H9 (cell line): Measurements from ENCODE around the gene ADI1. TPM values are rescaled to one million over a fixed set of nuclear protein-coding genes. Genes with fewer than 3 reads are reported as not detected.

Experiments used
- DNase-seq: peaks from one replicate; pipeline ENCODE4 v3.0.0-alpha.2; 2017
- H2AFZ ChIP-seq: one replicate; pipeline ENCODE4 v1.6.1; 2013; ENCODE audit warnings: mild to moderate bottlenecking, low read length, control low read depth, moderate library complexity
- H2AK5ac ChIP-seq: 2 replicates; pipeline ENCODE4 v1.6.1; 2013; ENCODE audit warnings: low read length, control low read depth, mixed read lengths; ENCODE audit not compliant: insufficient read length
- H2BK120ac ChIP-seq: one replicate; pipeline ENCODE4 v1.6.1; 2013; ENCODE audit warnings: low read depth, mild to moderate bottlenecking, low read length, control low read depth, inconsistent platforms; ENCODE audit not compliant: poor library complexity, severe bottlenecking
- H2BK12ac ChIP-seq: 2 replicates; pipeline ENCODE4 v1.6.1; 2013; ENCODE audit warnings: low read length, control low read depth, mixed read lengths, low read depth; ENCODE audit not compliant: insufficient read length
- H2BK15ac ChIP-seq: 2 replicates; pipeline ENCODE4 v1.6.1; 2013; ENCODE audit warnings: low read depth, low read length, control low read depth
- H2BK20ac ChIP-seq: one replicate; pipeline ENCODE4 v1.6.1; 2013; ENCODE audit warnings: low read depth, mild to moderate bottlenecking, low read length, control low read depth, inconsistent platforms; ENCODE audit not compliant: poor library complexity, severe bottlenecking
- H2BK5ac ChIP-seq: 2 replicates; pipeline ENCODE4 v1.6.1; 2013; ENCODE audit warnings: low read length, control low read depth, mixed read lengths; ENCODE audit not compliant: insufficient read length
- H3K14ac ChIP-seq: 2 replicates; pipeline ENCODE4 v1.6.1; 2013; ENCODE audit warnings: low read length, control low read depth; ENCODE audit not compliant: insufficient read depth
- H3K18ac ChIP-seq: 2 replicates; pipeline ENCODE4 v1.6.1; 2013; ENCODE audit warnings: low read depth, mild to moderate bottlenecking, mixed read lengths, low read length, control low read depth; ENCODE audit not compliant: insufficient read length
- H3K23ac ChIP-seq: 2 replicates; pipeline ENCODE4 v1.6.1; 2013; ENCODE audit warnings: low read length, control low read depth, mixed read lengths, low read depth; ENCODE audit not compliant: insufficient read length
- H3K23me2 ChIP-seq: 2 replicates; pipeline ENCODE4 v1.6.1; 2013; ENCODE audit warnings: low read depth, mild to moderate bottlenecking, mixed read lengths, low read length, control low read depth; ENCODE audit not compliant: insufficient read length, poor library complexity, severe bottlenecking
- H3K27ac ChIP-seq: 2 replicates; pipeline ENCODE4 v1.5.1; 2013; ENCODE audit warnings: low read length, control low read depth, mixed read lengths, low read depth; ENCODE audit not compliant: insufficient read length
- H3K27me3 ChIP-seq: 2 replicates; pipeline ENCODE4 v1.6.1; 2013; ENCODE audit warnings: low read length, control low read depth, inconsistent platforms; ENCODE audit not compliant: insufficient read depth
- H3K4ac ChIP-seq: 2 replicates; pipeline ENCODE4 v1.6.1; 2013; ENCODE audit warnings: low read depth, mild to moderate bottlenecking, control low read depth, inconsistent platforms, low read length, moderate library complexity
- H3K4me1 ChIP-seq: 2 replicates; pipeline ENCODE4 v1.6.1; 2013; ENCODE audit warnings: low read length, control low read depth, inconsistent platforms; ENCODE audit not compliant: insufficient read depth
- H3K4me2 ChIP-seq: 2 replicates; pipeline ENCODE4 v1.6.1; 2013; ENCODE audit warnings: low read length, control low read depth, mixed read lengths; ENCODE audit not compliant: insufficient read length, insufficient read depth
- H3K56ac ChIP-seq: 2 replicates; pipeline ENCODE4 v1.6.1; 2013; ENCODE audit warnings: low read depth, mild to moderate bottlenecking, mixed read lengths, low read length, control low read depth; ENCODE audit not compliant: insufficient read length
- H3K79me1 ChIP-seq: 2 replicates; pipeline ENCODE4 v1.6.1; 2013; ENCODE audit warnings: low read depth, mild to moderate bottlenecking, moderate library complexity, low read length, control low read depth, inconsistent platforms; ENCODE audit not compliant: insufficient read depth, poor library complexity, severe bottlenecking
- H3K79me2 ChIP-seq: 2 replicates; pipeline ENCODE4 v1.6.1; 2013; ENCODE audit warnings: low read length, control low read depth, inconsistent platforms; ENCODE audit not compliant: insufficient read depth
- H3K9ac ChIP-seq: 2 replicates; pipeline ENCODE4 v1.6.1; 2013; ENCODE audit warnings: low read length, control low read depth, mixed read lengths; ENCODE audit not compliant: insufficient read length; ENCODE audit errors: extremely low read depth
- H3K9me3 ChIP-seq: one replicate; pipeline ENCODE4 v1.6.1; 2013; ENCODE audit warnings: low read depth, low read length, inconsistent platforms; ENCODE audit not compliant: control insufficient read depth
- H3T11ph ChIP-seq: one replicate; pipeline ENCODE4 v1.6.1; 2013; ENCODE audit warnings: mild to moderate bottlenecking, low read length, control low read depth, inconsistent platforms
- H4K20me1 ChIP-seq: one replicate; pipeline ENCODE4 v1.6.1; 2013; ENCODE audit not compliant: control insufficient read depth, insufficient read length, insufficient read depth
- H4K5ac ChIP-seq: 2 replicates; pipeline ENCODE4 v1.6.1; 2013; ENCODE audit warnings: low read depth, mild to moderate bottlenecking, mixed read lengths, low read length, control low read depth; ENCODE audit not compliant: insufficient read length
- H4K8ac ChIP-seq: replicated peaks from 2 replicates; pipeline ENCODE4 v1.6.1; 2013; ENCODE audit warnings: low read length, control low read depth, mixed read lengths, low read depth; ENCODE audit not compliant: insufficient read length
- H4K91ac ChIP-seq: 2 replicates; pipeline ENCODE4 v1.6.1; 2013; ENCODE audit warnings: low read depth, mild to moderate bottlenecking, moderate library complexity, mixed read lengths, low read length, control low read depth; ENCODE audit not compliant: insufficient read length
- H3K27ac Mint-ChIP-seq, 3 experiments: 2 replicates in 2 of 3; 3 replicates in 1 of 3; pipeline ENCODE4 v1.8.0; 2020 to 2021; ENCODE audit warnings: mixed read lengths in 3 of 3, mild to moderate bottlenecking in 1 of 3, moderate library complexity in 1 of 3
- H3K27me3 Mint-ChIP-seq: 2 replicates; pipeline ENCODE4 v1.8.0; 2021; ENCODE audit warnings: low read depth, mild to moderate bottlenecking, moderate library complexity, mixed read lengths
- H3K36me3 Mint-ChIP-seq, 3 experiments: 2 replicates in 2 of 3; 3 replicates in 1 of 3; pipeline ENCODE4 v1.8.0; 2020 to 2021; ENCODE audit warnings: low read depth in 3 of 3, mixed read lengths in 3 of 3; ENCODE audit not compliant: insufficient read depth in 1 of 3
- H3K4me1 Mint-ChIP-seq, 2 experiments: 2 replicates each; pipeline ENCODE4 v1.8.0; 2020; ENCODE audit warnings: mixed read lengths in 2 of 2
- H3K4me3 Mint-ChIP-seq, 2 experiments: 2 replicates in 1 of 2; 3 replicates in 1 of 2; pipeline ENCODE4 v1.8.0; 2020 to 2021; ENCODE audit warnings: mild to moderate bottlenecking in 2 of 2, mixed read lengths in 2 of 2, moderate library complexity in 1 of 2
- H3K9me3 Mint-ChIP-seq, 2 experiments: 2 replicates in 1 of 2; 3 replicates in 1 of 2; pipeline ENCODE4 v1.8.0; 2020; ENCODE audit warnings: mild to moderate bottlenecking in 2 of 2, mixed read lengths in 2 of 2, moderate library complexity in 1 of 2
- CTCF ChIP-seq: fragments of 200-600 bp; sonication (generic); conservative IDR thresholded peaks from 3 replicates; pipeline ENCODE4 v1.8.0; 2021; ENCODE audit warnings: antibody characterized with exemption, mild to moderate bottlenecking
- WGBS: extraction: QIAGEN DNeasy Blood & Tissue Kit; methylation state at CpG from one replicate; pipeline ENCODE4 v1.1.7; 2013; ENCODE audit warnings: missing lambda C conversion rate, low lambda C conversion rate, mixed read lengths; ENCODE audit not compliant: insufficient read length; ENCODE audit errors: extremely low coverage; 5-methylcytosine and 5-hydroxymethylcytosine counted together
- total RNA-seq: library from RNA; stranded (reverse); gene quantifications from 2 replicates; pipeline ENCODE4 v1.2.1, GENCODE V29; 2021

ADI1 gene
- total RNA-seq, 1 experiment from 2014 or later, result 23.4 TPM

GRCh38 chr2:3533836-3534235 lies 14.5 kb upstream of the ADI1 start:
- no peak overlapping the region for H2BK5ac ChIP-seq
- no peak overlapping the region for H4K8ac ChIP-seq
- peak; percentile 65 for DNase-seq
- TF ChIP-seq CTCF, result no peak
- H2BK15ac ChIP-seq, result no peak overlapping the region
- H3K23me2 ChIP-seq, result no peaks in the 10 kb centered on the region
- H3K9ac ChIP-seq, result no peak overlapping the region
- no peak overlapping the region; a peak in 1 of 7 replicates for H3K27ac Mint-ChIP-seq
- no peaks in the 10 kb centered on the region; a peak in 1 of 5 replicates for H3K9me3 Mint-ChIP-seq
- H4K91ac ChIP-seq, result no peak overlapping the region
- no peaks in the 10 kb centered on the region for H3K79me2 ChIP-seq
- H3K4me3 Mint-ChIP-seq, result no peak overlapping the region
- no peaks in the 10 kb centered on the region for H3K9me3 ChIP-seq
- H3K18ac ChIP-seq, result no peak overlapping the region
- no peak overlapping the region for H2AFZ ChIP-seq
- no peak overlapping the region for H2BK12ac ChIP-seq
- H3K14ac ChIP-seq, result no peak overlapping the region; the same call in 1 of the 2 replicates
- H3K79me1 ChIP-seq, result no peaks in the 10 kb centered on the region
- H3K23ac ChIP-seq, result no peak overlapping the region
- no peaks in the 10 kb centered on the region; the same call in 1 of the 2 replicates for H3K4me1 ChIP-seq
- no peak overlapping the region for H2AK5ac ChIP-seq
- H2BK120ac ChIP-seq, result no peak overlapping the region
- H3K36me3 Mint-ChIP-seq, result no peaks in the 10 kb centered on the region
- H3K4ac ChIP-seq, result no peak overlapping the region
- H4K20me1 ChIP-seq, result no peaks in the 10 kb centered on the region
- no peaks in the 10 kb centered on the region for H3K27me3 Mint-ChIP-seq
- no peak overlapping the region for H4K5ac ChIP-seq
- no peak overlapping the region for H3K56ac ChIP-seq
- no peak overlapping the region for H2BK20ac ChIP-seq
- no peak overlapping the region for H3K27ac ChIP-seq
- no peaks in the 10 kb centered on the region for H3K27me3 ChIP-seq
- no CpG with 5 or more reads among the region's 6 CpGs for WGBS
- H3K4me1 Mint-ChIP-seq, result peaks cover 12 to 19% of the 10 kb centered on the region in 2 experiments
- no peak overlapping the region for H3T11ph ChIP-seq
- H3K4me2 ChIP-seq, result no peak overlapping the region
